Measurements from ENCODE around the gene ERBB4. TPM values are rescaled to one million over a fixed set of nuclear protein-coding genes. Genes with fewer than 3 reads are reported as not detected.
A peak's percentile ranks its signal among the peaks of the same experiment; 100 is the strongest.

Gene ERBB4
- polyA plus RNA-seq, 3 donors: 45.5 to 60.8 (median 47.4) TPM

DNA sequence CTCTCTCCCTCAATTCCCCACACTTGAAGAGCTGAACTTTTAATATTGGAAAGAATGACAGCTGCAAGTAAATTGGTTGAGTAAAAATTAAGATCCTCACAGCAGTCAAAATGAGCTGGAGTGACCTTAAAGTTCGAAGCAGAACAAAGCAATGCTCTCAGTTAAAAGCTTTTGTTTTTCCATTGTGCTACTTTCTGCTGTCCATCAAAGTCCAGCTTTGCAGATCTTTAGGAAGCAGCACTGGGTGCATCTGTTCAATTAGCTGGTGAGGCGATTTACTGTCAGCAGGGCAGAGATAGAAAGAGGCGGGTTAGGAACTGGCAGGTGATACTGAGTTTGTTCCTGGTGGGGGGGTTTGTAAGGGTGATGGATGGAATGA, 1147.4 kb downstream of the ERBB4 start:
- DNase-seq (ENCODE audit: low read depth in 3 of 3, low spot score in 2 of 3): no peak

DNA sequence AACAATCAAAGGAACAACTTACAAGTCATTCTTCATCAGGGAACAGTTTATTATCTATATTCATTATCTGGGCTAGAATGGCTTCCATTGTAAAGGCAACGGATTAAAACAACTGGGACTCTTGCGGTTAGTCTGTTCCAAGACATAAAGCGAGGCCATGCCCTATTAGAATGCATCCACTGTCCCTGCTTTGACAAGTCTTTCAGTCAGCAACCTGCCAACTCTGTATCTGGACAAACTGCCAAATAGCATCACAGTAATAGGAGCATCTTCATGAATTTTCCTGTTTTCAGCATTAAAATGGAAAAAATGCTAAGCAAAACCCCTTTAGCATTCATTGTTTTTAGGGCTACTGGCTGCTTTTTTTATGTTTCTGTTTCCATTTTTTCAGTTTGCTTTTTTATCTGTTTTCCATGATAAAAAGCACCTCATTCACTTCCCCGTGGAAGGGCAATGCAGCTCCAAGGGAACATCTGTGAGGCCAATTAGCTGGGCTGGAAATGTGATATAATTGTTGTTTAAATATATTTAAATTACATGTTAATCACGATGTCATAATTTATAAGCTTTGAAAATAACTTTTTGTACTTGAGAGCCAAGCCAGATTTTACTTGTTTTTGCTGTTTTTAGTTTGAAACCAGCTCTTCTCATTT, 1147.9 kb downstream of the ERBB4 start:
- DNase-seq (ENCODE audit: low read depth in 3 of 3, low spot score in 2 of 3): no peak

DNA sequence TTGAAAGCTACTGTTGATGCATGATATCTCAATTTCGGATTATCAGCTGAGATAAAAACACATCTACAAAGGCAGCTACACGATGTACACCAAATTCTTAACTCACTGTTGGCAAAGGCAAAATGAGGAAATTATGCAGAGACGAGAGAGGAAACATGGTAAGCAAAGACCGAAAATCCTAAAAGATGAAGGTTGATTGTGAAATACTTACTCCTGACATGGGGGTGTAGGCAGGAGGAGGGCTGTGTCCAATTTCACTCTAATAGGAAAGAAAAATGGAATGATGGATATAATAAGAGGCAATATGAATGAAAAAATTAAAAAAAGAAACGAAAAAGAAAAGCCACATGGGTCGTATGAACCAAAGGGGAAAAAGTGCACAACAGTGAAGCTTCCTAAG, 1150.9 kb downstream of the ERBB4 start:
- DNase-seq (ENCODE audit: low read depth in 3 of 3, low spot score in 2 of 3): no peak

DNA sequence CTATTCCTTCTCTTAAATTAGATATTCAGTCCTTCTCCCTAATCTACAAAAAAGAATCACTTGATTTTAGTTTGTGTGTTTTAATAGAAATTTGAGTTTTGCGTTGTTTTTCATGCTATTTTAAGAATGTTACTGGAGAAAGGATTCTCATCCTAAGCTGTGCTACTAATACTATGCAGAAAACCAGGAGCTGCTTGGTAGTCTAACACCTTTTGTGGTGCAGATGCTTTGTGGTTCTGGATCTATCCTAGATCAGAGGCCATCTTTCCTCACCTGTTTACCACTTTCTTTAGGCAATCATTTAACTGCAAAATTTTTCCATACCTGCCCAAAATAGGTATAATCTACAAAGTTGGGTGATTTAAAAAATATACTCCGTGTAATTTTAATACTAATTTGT, 1158.6 kb downstream of the ERBB4 start:
- DNase-seq (ENCODE audit: low read depth in 3 of 3, low spot score in 2 of 3): no peak

DNA sequence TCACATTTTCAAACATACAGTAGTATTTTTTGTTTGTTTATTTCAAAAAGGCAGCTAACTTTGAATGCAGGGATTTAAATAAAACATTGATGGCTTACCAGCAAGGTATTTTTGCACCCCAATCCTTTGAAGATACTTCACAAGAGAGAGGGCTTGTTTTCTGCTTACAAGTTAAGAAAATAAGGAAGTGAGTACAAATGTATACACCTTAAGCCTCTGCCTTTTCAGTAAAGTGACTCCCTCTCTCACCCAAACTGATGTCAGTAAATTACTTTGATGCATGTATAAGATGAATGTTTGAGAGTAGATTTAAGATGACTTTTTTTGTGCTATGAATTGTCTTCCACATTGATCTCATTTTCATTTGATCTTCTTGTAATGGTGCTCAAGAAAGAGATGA, 1162.2 kb downstream of the ERBB4 start:
- DNase-seq (ENCODE audit: low read depth in 3 of 3, low spot score in 2 of 3): no peak

DNA sequence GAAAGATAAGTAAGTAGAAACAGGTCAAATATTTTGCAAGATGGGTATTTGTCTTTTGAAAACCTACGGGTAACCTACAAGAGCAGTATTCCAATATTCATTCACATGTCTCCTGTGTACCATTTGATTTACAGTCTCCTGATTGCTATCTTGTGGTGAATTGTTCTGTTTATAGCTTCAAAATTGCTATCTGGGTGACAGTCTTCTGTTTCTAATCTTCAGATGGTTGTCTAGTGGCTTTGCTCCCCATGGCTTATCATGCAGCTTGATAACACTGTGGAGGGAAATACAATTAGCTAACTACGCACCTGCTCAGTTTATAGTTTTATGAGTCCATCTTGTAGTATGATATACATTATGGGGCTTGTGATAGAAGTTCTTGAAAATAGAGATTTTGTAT, 1165.4 kb downstream of the ERBB4 start:
- no peak for DNase-seq (ENCODE audit: low read depth in 3 of 3, low spot score in 2 of 3)

DNA sequence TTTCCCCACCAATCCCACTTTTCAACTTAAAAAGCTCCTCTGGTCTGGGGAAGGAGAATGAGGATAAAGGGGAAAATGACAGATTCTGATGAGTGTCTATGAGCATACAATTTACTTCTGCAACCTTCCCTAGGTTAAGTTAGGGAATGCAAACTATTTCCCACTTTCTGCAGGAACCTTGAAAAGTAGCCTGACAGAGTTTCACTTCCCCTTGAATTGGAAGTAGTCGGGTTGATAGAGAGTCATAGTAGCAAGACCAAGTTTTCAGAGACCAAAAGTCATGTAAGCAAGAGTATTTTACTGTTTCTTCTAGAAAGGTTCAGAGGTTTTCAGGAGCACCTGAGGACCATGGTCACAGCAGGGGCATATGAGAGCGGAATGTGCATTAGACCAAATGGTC, 1167.1 kb downstream of the ERBB4 start:
- DNase-seq (ENCODE audit: low read depth in 3 of 3, low spot score in 2 of 3): no peak

DNA sequence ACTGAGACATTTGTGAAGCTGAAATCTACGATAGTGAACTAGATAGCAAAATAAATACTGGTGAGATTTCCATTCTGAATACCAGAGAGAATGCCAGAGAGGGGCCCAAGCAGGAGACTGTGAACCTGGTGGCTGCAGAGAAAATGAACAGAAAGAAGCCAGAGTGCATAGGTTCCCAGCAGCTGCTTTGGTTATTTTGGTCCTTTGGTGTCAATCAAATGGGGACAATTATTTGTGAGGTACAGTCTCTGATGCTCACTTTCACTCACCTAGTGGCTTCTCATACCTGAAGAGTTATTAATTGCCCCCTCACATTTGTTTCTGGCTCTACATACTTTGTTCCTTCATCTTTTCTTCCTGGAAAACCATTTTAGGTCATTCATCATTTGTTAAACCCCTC, 1170.1 kb downstream of the ERBB4 start:
- DNase-seq (ENCODE audit: low read depth in 3 of 3, low spot score in 2 of 3): no peak

DNA sequence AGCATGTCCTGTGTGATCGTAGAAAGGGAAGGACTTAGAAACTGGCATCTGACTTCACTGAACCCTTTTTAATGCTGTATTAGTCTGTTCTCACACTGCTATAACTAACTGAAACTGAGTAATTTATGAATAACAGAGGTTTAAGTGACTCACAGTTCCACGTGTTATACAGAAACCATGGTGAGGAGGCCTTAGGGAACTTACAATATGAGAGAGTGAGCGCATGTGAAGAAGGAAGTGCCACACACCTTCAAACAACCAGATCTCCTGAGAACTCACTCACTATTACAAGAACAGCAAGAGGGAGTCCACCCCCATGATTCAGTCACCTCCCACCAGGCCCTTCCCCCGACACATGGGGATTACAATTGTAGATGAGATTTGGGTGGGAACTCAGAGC, 1170.9 kb downstream of the ERBB4 start:
- DNase-seq (ENCODE audit: low read depth in 3 of 3, low spot score in 2 of 3): no peak

DNA sequence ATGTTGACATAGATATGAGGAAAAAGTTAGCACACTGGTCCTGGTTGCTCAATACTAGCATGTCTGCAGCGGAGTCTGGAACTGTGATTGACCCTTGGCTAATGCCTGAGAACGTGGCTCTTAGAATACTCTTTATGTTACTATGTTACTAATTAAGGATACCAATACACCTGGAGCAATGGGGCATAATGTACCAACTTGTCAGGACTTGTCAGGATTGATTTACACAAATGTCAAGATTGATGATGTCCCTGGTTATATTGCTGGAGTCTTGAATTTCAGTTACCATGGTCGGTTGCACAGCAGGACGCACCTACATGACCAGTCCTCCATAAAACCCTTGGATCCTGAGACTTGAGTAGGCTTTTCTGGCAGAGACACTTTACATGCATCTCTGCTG, 1171.3 kb downstream of the ERBB4 start:
- DNase-seq (ENCODE audit: low read depth in 3 of 3, low spot score in 2 of 3): peak in 2 of 3 donors; percentile 3 to 4

DNA sequence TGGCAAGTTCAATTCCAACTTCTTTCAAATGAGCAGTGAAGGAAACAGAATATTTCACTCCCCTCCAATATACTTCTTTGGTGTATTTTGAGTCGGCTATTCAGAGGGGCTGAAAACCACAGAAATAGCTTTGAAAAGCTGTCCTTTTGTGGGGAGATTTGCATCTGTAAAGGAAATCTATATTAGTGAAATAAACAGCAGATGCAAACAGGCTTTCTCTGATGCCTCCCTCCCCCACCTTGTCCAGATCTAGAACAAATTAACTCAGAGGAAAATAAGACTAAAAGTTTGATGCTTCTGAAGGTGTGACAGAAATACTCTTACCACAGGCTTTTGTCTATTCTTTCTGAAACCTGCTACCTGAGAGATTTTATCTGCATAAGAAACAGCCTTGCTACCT, 1173.7 kb downstream of the ERBB4 start:
- no peak for DNase-seq (ENCODE audit: low read depth in 3 of 3, low spot score in 2 of 3)

DNA sequence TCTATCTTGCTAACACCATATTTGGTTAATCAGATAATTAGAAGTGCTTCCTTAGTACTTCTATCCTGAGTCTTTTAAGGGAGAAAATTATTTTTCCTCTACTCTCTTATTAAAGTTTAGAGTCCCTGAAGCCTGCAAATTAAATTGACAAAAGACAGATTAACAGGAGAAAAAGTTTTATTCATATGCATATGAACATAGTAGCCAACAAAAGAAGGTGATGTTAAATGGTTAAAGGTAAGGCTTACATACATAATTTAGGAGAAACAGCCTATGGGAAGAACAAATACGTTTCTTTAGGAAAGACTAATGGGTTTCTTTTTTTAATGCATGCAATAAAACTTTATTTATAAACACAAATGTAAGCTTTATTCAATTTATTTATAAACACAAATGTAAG, 1177.2 kb downstream of the ERBB4 start:
- no peak for DNase-seq (ENCODE audit: low read depth in 3 of 3, low spot score in 2 of 3)

DNA sequence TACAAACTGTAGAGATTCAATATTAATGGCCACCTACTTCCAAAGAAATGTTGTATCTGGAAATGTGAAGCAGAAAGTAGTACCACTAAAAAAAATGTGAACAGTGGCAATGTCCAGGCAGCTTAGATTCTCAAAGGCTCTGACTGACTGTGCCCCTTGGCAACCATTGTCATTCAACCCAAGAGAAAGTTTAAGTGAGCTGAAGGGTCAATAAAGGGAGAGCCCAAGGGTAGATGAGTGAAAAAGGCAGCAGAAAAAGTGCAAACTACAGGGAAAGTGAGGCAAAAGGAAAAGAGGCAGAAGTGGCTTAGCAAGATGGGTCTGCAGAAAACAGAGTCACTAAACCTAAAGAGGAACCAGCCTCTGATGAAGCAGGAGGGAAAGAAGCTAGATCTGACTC, 1179.3 kb downstream of the ERBB4 start:
- DNase-seq (ENCODE audit: low read depth in 3 of 3, low spot score in 2 of 3): no peak

DNA sequence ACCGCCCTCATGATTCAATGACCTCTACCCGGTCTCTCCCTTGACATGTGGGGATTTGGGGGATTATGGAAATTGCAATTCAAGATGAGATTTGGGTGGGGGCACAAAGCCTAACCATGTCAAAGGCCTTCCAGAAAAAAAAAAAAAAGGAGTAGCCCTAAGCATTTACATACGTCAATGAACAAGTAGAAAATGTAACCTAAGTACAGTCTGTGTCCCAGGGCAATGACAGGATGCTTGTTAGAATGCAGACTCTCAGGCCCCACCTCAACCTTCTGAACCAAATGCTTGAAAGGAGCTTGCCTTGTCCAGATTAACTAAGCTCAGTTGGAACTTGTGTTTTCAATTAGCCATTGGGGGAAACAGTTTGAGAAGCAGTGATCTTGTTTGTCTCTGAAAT, 1180.1 kb downstream of the ERBB4 start:
- DNase-seq (ENCODE audit: low read depth in 3 of 3, low spot score in 2 of 3): no peak

DNA sequence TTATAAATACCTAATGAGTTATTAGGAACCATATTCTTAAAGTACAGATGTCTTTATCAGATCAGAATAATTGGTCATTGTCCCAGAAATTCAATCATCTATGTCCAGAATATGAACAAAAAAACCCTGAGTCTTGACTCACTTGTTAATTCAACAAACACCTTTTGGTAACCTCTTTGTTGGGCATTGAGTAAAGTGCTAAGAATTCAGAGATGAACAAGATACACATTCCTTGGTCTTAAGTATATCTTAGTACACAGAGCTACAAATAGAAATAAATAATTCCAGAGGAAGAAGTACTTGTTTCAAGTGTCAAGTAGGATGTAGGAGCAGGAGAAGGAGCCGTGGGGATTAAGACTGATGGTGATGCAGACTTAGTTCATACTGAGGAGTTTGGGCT, 1184.1 kb downstream of the ERBB4 start:
- no peak for DNase-seq (ENCODE audit: low read depth in 3 of 3, low spot score in 2 of 3)

DNA sequence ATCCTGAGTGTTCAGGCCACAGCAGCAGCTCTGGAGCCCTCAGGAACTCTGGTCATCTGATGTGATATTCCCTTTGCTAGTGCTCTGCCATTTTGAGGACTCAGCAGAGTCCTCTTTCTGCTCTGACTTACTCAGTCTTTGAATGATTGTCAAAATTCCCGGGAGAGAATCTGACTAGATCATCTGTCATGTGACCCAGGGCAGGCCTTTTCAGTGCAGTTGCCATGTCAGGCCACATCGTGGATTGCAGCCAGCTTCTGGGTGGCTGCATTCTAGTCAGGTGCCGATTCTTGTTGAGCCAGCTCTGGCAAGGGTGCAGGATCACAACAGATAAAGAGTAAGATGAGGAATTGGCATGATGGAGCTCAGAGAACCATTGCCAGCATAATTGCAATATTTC, 1186.6 kb downstream of the ERBB4 start:
- no peak for DNase-seq (ENCODE audit: low read depth in 3 of 3, low spot score in 2 of 3)

DNA sequence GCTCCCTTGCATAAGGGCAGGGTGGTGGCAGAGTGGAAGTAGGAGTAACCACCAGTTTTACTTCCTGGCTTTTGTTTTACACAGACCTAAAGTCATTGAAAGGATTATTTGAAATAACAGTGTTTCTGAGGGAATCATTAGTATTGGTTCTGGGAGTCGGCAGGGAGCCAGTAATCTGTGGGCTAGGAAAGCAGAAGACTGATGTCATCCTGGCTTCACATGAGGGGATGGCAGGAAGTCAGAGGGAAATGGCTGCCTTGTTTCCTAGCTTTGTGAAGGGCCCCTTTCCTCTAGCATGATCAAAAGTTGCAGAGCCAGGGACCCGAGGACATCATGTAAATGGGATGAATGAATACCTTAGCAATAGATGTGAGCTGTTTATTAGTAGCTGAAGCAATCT, 1189.6 kb downstream of the ERBB4 start:
- no peak for DNase-seq (ENCODE audit: low read depth in 3 of 3, low spot score in 2 of 3)

DNA sequence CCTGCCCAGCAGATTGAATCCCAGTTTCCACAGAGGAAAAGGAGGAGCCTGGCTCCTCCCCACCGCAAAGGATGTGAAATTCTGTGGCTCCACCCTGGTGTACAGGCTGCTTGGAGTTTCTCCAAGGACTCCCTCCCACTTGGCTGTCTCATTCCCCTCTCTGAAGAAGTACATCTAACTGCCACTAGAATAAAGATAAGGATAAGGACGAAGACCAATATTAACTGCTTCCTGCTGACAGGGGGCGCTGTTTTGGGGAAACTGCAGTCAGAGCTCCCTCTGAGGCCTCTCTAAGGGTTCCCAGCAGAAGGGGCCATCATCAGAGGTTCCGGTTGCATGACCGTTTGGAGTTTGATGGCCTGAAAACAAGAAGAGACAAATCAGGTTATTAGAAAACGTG, 1191.3 kb downstream of the ERBB4 start:
- no peak for DNase-seq (ENCODE audit: low read depth in 3 of 3, low spot score in 2 of 3)

DNA sequence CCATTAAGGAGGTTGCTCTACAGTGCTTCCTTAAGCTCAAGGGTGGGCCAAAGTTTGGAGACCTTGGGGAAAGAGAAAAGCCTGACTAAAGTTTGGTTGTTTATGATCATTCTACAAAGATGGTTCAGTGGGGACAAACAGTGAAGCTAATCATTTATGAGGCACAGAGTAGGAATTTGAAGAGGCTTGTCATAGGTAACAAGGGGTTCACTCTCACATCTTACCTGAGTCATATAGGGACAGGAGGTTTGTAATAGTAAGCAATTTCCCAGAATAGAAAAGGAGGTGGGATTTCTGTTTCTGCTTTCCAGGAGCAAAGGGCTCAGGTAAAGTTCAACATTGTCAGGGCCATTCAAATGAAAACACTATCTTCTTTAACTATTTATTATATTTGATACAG, 1194.3 kb downstream of the ERBB4 start:
- DNase-seq (ENCODE audit: low read depth in 3 of 3, low spot score in 2 of 3): no peak

DNA sequence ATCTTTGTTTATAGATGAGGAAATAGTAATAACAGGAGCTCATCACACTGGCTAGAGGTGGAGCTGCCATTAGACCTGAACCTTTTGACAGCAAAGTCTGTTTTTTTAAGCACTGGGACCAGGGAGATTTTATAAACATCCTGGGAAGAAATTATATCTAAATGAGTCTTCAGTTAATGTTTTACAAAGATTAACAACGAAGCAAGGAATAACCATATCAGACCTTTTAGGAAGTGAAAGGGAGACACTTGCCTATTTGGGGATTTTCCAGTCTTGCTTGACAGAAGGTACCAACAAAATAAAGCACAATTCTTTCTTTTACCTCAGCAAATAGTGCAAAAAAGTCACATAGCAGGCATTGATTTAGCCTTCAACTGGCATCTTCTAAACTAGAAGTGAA, 1205.2 kb downstream of the ERBB4 start:
- DNase-seq (ENCODE audit: low read depth in 3 of 3, low spot score in 2 of 3): no peak

DNA sequence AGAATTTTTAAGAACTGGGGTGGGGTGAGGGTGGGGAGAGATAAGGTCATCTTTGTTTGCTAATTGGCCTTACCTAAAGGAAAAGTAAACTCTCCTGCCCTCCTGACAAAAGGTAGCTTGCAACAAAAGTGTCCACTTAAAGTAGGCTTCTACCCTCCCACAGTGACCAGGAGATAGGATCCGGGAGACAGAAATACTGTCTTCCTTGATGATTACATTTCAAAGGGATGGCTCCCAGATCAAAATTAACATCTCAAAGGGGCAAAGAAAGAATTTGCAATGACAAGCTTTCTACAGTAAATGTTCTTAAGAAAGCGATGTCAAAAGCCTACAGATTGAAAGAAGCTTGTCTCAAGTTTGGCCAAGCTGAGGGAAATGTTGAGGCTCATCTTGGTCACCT, 1206.9 kb downstream of the ERBB4 start:
- DNase-seq (ENCODE audit: low read depth in 3 of 3, low spot score in 2 of 3): no peak

DNA sequence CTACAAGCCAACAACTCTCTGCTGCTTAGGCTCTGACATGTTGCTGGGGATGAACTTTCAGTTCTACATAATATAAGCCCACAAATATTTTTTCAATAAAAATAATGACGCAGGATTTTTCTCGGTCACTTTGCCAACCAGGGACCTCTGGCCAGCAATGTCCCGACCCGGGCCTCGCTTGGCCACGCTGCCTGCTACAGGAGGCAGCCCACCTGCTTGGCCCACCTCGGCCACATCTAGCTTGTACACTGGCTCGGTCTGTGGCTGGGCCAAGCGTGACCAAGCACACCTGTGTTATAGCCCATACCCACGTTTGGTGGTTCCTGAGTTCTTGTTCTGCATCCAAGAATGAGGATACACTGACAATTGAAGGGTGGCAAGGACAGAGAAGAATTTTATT, 1208.7 kb downstream of the ERBB4 start:
- DNase-seq (ENCODE audit: low read depth in 3 of 3, low spot score in 2 of 3): no peak

DNA sequence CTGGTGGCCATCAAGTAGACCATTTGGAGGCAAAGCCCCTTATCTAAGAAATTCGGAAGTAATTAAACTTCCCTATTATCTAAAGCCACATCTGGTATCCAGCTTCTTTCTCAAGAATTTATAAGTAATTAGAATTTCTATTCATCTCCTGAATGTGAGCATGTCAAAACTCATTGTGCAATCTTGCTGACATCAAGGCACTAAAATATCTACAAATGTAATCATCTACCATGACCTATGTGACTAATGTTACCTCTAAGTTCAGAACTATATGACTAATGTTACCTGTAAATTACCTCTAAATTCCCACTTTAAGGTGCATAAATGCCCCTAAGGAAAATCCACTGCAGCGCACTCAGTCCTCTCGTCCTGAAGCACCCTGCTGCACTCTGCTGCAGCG, 1209.2 kb downstream of the ERBB4 start:
- no peak for DNase-seq (ENCODE audit: low read depth in 3 of 3, low spot score in 2 of 3)
